MM.1S (cell line): ENCODE data around the gene CAST.

Source experiments
- CTCF ChIP-seq: fragments of 300-600 bp; sonication (generic); IDR thresholded peaks from 2 replicates; pipeline ENCODE4 v1.5.1; 2016; ENCODE audit warnings: antibody characterized with exemption, low read length, mixed read lengths
- EZH2 ChIP-seq: fragments of 300-600 bp; sonication (generic); optimal IDR thresholded peaks from 2 replicates; pipeline ENCODE3; 2017; ENCODE audit warnings: low read depth, mild to moderate bottlenecking, antibody characterized with exemption, low read length, mixed read lengths
- EZH2phosphoT487 ChIP-seq: fragments of 300-600 bp; sonication (generic); IDR thresholded peaks from 2 replicates; pipeline ENCODE4 v1.6.1; 2018; ENCODE audit warnings: antibody characterized with exemption, low read length

GRCh38 chr5:96812851-96813250 is 150.7 kb downstream of the CAST start:
- TF ChIP-seq CTCF (no peak), EZH2 (no peak), EZH2phosphoT487 (no peak)
